HG03135 (cell line): ENCODE results near the gene ACADSB.

Source experiments
- ATAC-seq: cut with Tn5 transposase; IDR thresholded peaks from one replicate; pipeline ENCODE4 v1.9.1; 2021; ENCODE audit warnings: mild to moderate bottlenecking, moderate library complexity; ENCODE audit not compliant: unreplicated experiment

The ACADSB gene

DNA sequence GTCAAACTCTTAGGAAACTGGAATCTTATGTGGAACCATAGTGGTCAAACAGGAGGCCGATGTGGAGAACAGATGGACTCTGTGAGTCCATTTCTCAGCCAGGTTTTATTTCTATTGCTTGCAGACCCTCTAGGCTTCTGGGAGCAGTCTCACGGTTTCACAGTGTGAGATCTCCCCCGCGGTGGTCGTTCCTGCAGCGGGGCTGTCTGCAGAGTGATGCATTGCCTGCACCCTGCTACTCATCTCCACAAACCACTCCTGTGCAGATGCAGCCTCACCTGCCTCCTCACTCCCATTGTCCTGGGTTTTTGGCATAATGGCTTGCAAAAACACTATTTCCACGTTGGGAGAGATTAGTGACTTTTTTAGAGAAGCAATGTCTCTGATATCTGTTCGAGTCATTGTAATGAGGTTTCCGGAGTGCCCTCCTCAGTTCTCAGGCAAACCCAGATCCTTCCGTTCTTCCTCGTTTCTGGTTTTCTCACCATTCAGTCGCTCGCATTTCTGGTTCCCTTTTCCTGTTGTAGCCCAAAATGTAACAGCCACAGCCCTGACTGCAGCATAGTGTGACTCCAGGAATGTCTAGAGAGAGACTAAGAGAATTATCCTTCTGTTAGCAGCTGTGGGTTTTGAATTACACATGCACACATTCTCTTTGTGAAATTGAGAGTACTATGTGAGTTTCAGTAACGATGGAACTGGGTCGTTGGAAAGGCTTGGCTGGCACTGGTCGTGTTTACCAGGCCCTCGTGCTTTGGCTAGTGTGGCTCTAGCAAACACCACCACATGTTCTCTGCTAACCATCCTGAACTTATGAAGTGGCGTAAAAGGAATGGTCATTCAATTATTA, 30.2 kb downstream of the ACADSB start:
- no peak for ATAC-seq

DNA sequence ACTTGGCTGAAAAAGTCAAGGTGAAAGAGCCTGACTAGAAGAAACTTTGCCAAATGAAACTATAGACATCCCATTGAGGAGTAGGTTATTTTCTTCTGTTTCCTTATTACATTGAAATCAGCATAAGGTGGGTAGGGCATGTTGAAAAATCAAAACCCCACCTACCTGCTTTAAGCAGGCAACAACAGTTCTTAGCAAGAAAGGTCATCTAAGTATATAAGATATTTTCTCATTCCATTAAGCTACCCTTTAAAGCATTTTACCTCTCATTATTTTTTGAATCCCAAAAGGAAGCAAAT, 30.8 kb downstream of the ACADSB start:
- no peak for ATAC-seq

DNA sequence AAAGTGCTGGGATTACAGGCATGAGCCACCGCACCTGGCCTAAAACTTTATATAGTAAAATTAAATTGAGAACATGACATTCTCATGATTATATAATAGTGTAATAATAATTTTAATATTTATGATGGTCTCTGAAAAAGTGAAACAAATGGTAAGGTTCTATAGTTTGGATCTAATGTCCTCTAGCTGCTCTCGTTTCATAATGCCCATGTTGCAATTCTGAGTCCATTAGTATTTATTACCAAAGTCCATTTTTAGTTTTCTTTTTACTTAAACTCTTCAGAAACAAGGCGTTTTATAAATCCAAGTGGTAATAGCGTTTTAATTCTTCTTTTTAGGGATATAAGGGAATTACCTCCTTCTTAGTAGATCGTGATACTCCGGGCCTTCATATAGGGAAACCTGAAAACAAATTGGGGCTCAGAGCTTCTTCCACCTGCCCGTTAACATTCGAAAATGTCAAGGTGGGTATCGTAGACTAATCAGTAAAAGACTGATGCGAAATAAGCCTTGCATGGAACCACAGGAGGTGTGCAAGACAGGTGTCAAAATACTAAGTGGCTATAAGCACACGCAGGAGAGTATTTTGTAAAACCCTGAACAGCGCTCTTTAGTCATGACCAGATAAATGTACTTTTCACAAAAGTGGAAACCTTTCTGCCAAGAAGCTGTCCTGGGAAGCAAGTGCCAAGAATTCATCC, 34.1 kb downstream of the ACADSB start:
- ATAC-seq: no peak

DNA sequence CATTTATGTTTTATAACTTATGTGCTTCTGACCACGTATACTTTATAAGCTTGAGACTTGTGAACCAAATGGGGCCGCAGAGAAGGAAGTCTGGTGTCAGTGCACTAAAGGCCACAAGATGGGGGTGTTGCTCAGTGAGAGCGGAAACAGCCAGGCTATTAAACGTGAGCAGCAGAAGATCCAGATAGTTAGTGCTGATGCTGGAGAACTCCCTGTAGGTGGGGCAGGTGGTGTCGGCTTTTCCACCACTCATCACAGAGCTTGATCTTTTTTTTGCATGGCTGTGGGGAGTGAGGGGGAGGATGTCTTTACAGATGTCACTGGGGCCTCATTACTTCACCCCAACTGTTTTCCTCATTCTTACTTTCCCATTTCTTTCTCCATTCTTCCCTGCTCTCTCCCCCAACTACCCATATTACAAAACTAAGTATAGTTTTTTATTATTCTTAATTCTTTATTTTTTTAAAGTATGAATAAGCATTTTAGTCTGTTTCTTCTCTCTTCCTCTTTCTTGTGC, 34.7 kb downstream of the ACADSB start:
- peak; percentile 77 for ATAC-seq

DNA sequence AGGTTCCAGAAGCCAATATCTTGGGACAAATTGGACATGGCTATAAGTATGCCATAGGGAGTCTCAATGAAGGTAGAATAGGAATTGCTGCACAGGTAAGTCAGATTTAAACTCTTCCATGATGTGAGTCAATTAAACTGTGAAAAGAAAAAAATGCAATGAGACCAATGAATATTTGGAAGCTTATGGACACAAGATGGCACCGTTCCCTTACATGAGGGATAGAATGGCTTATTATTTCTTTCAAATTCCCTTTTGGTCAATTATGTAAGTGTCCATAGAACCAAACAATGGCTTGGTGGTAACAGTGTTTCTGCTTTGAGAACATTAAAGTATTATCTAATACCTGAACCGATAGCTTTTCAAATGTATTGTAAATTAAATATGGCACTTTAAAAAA, 35.6 kb downstream of the ACADSB start:
- ATAC-seq: no peak

DNA sequence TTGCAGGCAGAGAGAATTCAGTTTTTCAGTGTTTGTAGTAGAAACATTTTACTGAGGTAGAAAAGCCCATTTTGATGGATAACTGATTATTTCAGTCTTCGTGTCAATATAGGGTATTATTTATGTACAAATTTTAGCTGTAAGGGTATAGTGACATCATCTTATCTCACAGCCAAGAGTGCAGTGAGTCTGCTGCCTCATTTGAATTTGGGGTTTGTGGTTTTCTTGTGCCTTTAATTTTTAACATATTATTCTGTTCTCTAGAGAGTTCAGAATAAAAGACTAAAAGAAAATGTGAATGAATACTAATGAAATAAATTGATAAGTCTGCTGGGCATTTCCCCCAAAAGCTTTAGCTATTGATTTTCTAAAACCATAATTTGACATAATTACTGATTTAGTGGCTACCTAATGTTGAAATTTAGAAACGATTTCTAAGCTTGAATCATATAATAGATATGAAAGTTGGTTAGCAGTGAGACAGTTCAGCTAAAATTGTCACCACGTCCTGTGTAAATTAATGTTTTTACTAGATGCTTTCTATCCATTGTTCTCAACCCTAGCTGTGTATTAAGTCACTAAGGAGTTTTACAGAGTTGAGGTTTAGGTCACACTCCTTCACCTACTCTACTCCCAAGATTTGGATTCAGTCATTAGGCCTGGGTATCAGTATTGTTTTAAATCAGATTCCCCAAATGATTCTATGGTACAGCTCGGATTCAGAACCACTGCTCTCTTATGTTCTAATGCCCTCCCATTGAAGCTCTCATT, 37.3 kb downstream of the ACADSB start:
- no peak for ATAC-seq

DNA sequence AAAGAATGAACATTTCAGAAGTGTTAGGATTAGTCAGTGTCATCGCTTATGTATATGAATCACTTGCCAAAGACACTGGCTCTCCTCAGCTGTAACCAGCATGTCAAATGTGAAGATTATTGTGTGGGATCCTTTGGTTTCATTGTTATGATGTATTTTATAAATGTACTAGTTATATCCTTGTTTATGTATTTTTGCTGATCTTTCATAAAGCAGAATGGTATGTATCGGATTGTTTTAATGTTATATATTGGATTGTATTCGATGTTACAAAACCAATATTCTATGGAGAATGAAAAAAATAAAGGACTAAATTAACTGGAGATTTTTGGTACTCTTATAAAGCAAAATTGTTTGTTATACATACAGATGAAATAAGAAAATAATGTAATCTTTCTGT, 49.2 kb downstream of the ACADSB start:
- ATAC-seq: no peak

DNA sequence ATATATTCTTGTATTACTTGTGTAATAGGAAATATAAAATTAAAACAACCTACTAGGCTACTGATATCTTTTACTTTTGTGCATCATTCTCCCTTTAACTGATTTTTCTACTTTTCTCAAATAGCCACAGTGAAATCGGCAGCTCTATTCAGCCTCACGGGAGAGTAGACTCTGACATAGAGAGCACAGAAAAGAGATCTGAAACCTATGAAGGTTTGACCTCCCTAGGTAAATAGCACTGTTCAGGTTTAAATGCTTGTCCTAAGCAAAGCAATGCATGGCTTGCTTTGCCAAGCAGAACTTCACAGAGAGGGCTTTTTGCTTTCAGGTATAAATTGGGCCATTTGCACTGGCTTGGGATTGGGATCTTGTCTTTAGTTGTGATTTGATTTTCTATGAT, 53.1 kb downstream of the ACADSB start:
- ATAC-seq: no peak

DNA sequence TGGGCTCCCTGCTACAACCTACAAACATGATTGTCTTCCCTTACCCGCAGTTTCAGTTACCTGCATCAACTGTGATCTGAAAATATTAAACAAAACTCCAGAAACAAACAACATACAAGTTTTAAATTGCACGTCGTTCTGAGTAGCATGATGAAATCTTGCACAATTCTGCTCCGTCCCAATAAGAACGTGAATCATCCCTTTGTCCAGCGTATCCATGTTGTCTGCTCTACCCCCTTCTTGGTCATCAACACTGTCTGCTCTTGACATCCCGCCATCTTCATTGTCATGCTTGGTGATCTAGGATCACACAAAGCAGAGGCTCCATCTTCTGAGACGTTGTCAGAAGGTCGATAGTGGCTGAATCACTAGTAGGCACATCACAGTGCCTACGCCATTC, 53.9 kb downstream of the ACADSB start:
- ATAC-seq: no peak

DNA sequence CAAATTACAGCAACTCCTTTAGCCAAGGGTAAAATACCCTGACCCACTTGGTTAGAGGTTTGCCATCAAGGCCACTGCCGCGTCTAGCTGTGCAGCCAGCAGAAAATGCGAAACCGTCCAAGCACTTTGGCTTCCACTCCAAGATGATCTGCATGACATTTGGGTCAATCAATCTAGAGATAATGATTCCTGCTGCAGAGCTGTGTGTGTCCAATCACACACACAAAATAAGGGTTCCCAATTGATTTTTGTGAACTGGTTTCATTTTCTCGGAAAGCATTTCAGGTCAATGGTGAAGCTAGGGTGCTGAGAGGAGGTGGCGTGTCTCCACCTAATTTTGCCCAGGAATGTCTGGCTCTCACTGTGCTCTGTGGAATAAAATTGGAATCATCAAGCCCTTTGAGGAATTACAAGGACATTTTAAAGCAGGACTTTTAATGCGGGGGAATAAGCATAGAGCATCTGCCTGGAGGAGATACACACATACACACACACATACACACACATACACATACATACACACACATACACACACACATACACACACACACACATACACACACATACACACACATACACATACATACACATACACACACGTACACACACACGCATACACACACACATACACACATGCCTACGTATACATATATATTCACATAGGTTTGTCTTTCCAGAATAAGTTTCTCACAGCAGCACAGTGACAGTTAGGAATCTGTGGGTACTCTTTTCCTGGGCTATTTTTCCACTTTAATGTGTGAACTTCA, 59.5 kb downstream of the ACADSB start:
- ATAC-seq: no peak

DNA sequence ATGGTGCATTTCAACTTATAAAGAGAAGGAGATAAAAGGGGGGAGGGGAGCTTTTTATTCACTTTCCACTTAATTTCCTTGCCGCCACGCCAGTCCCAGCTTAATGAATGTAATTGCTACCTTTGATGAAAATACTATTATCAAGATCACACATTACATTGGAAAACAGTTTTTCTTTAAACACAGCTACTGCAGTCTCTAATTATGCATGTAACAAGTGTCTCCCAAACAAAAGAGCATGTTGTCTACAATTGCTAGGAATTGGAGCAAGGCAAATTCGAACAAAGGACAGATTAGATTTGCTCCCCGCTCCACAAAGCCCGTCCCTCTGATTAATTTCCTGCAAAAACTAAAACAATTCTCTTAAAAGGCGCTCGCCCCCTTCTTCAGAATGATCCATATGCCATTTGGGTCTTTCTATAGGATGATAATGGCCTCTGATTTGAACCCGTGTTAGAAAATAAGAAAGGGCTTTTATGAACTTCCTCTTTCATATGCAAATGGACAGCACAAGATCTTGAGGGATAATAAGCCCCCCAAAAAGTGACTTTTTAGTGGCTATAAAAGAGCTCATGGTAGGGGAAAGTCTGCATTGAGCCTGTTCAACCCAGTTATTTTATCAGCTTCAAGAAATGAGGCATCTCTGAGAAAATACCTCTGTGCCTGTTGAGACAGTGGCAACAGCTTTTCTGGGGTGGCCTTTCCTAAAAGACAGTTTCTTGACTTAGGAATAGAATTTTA, 60.6 kb downstream of the ACADSB start:
- ATAC-seq: no peak

DNA sequence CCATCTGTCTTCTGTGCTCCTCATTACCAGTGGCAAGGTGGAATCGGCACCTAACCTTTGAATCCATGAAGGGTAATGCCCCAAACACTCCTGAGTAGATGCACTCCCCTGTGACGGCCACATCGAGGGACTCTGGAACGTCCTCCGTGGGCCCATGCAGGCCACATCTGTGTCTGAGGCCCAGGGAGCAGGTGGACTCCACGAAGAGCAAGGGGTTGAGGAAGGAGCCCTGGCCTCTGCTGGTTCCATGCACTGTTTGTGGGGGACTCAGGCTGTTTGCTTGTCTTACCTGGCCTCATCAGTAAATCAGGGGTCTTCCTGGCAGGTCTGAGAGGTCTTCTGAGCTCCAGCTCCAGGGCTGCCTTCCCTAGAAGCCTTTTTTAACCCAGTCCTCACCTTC, 64.4 kb downstream of the ACADSB start:
- no peak for ATAC-seq

DNA sequence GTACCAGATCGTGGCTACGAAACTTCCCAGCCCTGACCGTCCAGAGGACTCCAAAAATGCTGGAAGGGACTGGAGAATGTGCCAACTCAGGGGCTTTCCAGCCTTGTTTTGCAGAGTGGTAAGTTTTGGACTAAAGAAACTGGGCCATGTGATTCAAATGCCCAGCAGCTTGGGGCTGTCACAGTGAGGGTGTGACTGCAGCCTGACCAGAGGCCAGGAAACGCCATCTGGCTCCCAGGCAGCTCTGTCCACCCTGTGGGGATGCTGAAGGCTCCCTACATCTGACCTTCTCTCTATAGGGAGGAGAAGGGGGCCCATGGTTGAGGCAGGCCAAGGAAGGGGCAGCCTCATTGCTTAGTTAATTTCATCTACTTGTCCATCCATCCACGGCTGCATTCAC, 65.4 kb downstream of the ACADSB start:
- ATAC-seq: no peak

DNA sequence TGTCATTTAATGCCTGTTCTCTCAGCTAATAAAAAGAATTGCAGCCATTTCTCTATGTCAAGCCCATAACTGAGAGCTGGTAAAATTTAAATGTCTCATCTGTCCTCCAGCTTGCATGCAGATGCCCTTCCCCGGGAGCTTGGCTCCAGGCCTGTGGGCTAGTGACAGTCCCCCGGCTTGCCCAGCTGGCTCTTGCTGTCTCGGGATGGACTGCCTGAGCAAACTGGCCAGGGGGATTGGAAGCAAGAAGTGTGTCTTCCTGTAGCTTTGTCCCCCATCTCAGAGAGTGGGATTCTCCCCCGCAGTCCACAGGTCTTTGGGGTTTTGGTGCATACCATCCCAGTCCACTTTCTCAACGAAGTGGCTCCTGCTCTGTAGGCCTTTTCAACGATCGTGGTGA, 73.1 kb downstream of the ACADSB start:
- no peak for ATAC-seq

DNA sequence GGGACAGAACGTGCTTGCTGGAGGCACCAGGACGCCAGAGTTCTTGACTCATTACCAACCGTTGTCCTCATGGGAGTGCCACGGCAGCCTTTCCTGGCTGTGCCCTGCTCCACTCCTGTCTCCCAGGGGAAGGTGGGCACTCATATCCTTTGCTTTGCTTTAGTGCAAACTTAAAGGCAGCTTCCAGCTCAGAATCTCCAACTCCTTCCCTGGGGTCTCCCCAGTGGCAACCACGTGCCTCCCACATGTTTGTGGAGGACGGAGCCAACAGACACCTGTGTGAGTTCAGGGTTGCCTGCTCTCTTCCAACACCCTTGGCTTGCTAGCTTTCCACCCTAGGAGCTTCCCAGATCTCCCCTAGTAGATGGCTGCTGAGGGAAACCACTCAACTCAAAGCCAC, 75.0 kb downstream of the ACADSB start:
- no peak for ATAC-seq

DNA sequence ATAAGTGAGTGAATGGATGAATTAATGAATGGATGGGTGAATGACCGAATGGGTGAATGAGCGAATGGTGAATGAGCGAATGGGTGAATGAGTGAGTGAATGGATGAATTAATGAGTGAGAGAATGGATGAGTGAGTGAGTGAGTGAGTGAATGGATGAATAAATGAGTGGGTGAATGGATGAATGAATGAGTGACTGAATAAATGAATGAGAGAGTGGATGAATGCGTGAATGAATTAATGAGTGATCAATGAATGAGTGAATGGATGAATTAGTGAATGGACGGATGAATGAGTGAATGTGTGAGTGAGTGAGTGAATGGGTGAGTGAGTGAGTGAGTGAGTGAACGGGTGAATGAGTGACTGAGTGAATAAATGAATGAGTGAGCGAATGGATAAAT, 77.5 kb downstream of the ACADSB start:
- ATAC-seq: no peak

DNA sequence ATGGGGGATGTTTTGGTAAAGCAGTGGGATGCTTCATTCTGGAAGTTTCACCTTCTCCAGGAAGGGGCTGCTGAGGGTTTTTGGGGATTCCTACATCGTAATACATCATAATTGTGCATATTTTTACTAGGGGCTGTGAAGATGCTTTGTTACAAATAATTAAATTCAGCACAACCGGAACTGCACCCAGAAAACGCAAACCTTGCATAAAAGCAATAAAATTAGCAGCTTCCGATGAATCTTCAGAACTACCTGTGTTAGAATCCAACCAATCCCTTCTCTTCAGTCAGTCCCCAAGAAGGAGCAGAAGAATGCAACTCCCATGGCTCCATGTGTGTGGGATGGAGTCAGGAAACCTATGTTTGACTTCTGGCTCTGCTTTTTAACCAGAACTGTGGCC, 78.5 kb downstream of the ACADSB start:
- ATAC-seq: no peak

DNA sequence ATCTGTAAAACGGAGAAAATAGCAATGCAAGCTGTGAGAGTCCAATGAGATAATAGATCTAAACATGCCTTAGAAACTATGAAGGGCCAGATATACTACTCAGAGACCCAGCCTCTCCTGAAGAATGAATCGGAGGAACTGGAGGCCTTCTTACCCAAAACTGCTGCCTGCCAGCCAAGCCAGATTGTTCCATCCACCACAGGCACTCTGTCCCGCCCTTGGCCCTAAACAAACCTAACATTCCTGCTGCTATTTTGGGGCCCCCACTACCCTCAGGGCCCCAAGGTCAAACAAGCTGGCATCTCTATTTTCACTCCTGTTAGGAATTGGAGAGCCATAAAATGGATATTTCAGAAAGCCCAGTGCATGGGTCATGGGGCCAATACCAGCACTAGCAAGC, 79.0 kb downstream of the ACADSB start:
- ATAC-seq: no peak

DNA sequence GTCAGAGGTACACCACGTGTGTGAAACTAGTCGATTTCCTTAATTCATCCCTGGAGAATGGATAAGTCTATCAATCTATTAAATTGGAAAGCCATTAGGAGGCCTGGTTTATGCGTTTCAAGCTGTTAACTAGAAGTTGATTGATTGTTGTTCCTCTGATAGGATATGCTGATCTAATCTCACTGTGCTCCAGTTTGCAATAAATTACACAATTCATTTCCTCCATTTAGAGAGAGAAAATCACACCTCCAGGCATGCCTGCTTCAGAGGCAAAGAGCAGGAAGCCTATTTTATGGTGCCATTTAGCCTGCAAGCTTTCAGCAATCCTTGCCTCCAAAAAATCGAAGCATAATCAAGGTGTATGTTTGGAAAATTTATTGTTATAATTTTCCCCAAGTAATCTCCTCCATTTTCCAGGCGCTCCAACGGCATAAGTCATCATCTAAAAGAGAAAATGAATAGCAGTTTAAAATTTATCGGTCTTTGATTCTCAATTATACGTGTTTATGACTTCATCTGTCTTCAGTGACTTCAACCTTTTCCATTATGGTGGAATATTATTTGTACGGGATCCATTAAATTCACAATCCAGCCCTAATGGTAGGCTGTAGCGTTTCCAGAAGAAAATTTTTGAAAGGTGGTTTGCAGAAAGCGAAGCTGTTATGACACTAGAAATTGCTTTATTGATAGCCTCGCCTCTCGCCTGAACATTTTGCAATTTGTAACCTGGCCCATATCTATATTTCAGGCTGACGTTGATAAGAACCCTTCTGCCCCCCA, 84.0 kb downstream of the ACADSB start:
- no peak for ATAC-seq

DNA sequence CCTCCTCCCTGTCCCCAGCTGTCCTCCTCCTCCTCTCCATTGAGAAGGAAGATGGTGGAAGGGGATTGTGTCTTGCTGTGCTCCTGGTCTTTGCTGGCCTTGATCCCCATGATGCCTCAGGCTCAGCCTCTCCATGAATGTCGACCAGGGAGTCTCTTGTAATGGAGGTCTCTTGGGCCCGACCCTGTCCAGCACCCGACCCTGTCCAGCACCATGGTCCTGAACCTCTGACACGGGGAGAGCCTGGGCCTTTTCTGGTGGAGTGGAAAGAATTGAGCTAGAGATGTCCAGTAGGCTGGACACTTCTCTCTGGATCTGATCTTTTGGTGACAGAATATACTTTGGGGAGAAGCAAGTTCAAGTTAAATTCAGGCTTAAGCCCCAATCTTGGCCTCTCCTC, 84.7 kb downstream of the ACADSB start:
- no peak for ATAC-seq
